B cell (primary cell): Measurements from ENCODE around the gene TRIP13. TPM values are rescaled to one million over a fixed set of nuclear protein-coding genes. Genes with fewer than 3 reads are reported as not detected.
A peak's percentile ranks its signal among the peaks of the same experiment; 100 is the strongest.
"Not testable (repeated sequence)": the region's sequence is repeated elsewhere in the genome, so short reads cannot be mapped to it uniquely, and the experiment has no call there.

Source experiments
- ATAC-seq: fragments of 200-7000 bp; cut with Tn5 transposase; one replicate; pipeline ENCODE4 v1.10.0; 2021; ENCODE audit warnings: low read depth, mild to moderate bottlenecking, moderate number of reproducible peaks, moderate library complexity
- CTCF ChIA-PET: fragments of 350-600 bp; sonication (Branson Sonifier 250); formaldehyde crosslinking; loops from one replicate; lab custom pipeline; 2021; ENCODE audit warnings: antibody characterized with exemption, inconsistent platforms; lab: Charles Lee
- POLR2A ChIA-PET: fragments of 350-600 bp; sonication (Branson Sonifier 250); formaldehyde crosslinking; loops from one replicate; lab custom pipeline; 2021; ENCODE audit warnings: antibody characterized with exemption; lab: Charles Lee
- DNase-seq: peaks from one replicate; pipeline ENCODE4 v3.0.0; 2013
- H2AFZ ChIP-seq: 2 replicates; pipeline ENCODE4 v1.6.1; 2012; ENCODE audit warnings: mild to moderate bottlenecking, low read depth, low read length; ENCODE audit not compliant: insufficient read depth, poor library complexity, severe bottlenecking
- H3K27ac ChIP-seq, 2 donors: 1 replicate in 1 of 2; 2 replicates in 1 of 2; pipeline ENCODE4 v1.5.1; 2012 to 2013; ENCODE audit warnings: low read length in 2 of 2, mild to moderate bottlenecking in 2 of 2, moderate library complexity in 1 of 2
- H3K27me3 ChIP-seq, 4 experiments: fragments of 200-600 bp in 1 of 4; sonication (generic) in 1 of 4; replicated peaks in 1 of 4; 1 replicate in 2 of 4; 2 replicates in 2 of 4; pipeline versions ENCODE4 v1.6.1 to v1.7.0; 2013 to 2016; ENCODE audit warnings: low read length in 3 of 4, mild to moderate bottlenecking in 2 of 4, mixed read lengths in 1 of 4, moderate library complexity in 1 of 4; ENCODE audit not compliant: insufficient read depth in 4 of 4, control insufficient read depth in 3 of 4; ENCODE audit errors: control extremely low read depth in 1 of 4
- H3K36me3 ChIP-seq, 2 experiments: replicated peaks in 1 of 2; 1 replicate in 1 of 2; 2 replicates in 1 of 2; pipeline versions ENCODE4 v1.6.1 to v1.7.1; 2013; ENCODE audit warnings: low read length in 1 of 2; ENCODE audit not compliant: insufficient read depth in 2 of 2, control insufficient read depth in 1 of 2; ENCODE audit errors: control extremely low read depth in 1 of 2, extremely low read depth in 1 of 2
- H3K4me1 ChIP-seq, 2 donors: fragments of 200-600 bp in 1 of 2; sonication (generic) in 1 of 2; 1 replicate in 1 of 2; 2 replicates in 1 of 2; pipeline versions ENCODE4 v1.5.1 to v1.6.1; 2013 to 2017; ENCODE audit warnings: low read length in 2 of 2; ENCODE audit not compliant: control insufficient read depth in 2 of 2, insufficient read depth in 2 of 2
- H3K4me2 ChIP-seq: replicated peaks from 2 replicates; pipeline ENCODE3; 2012; ENCODE audit warnings: mild to moderate bottlenecking, low read depth, low read length; ENCODE audit not compliant: poor library complexity, severe bottlenecking
- H3K4me3 ChIP-seq, 5 experiments: fragments of 200-600 bp in 1 of 5; sonication (generic) in 1 of 5; 1 replicate in 3 of 5; 2 replicates in 2 of 5; pipeline versions ENCODE4 v1.5.1 to v1.7.0; 2011 to 2016; ENCODE audit warnings: low read length in 4 of 5, mild to moderate bottlenecking in 4 of 5, low read depth in 2 of 5, control low read depth in 1 of 5, moderate library complexity in 1 of 5; ENCODE audit not compliant: insufficient read depth in 1 of 5; ENCODE audit errors: control extremely low read depth in 1 of 5, extremely low read depth in 1 of 5
- H3K79me2 ChIP-seq: fragments of 200-600 bp; sonication (generic); one replicate; pipeline ENCODE4 v1.6.0; 2016; ENCODE audit warnings: low read length; ENCODE audit not compliant: control insufficient read depth, insufficient read depth
- H3K9ac ChIP-seq: fragments of 200-600 bp; sonication (generic); 2 replicates; pipeline ENCODE4 v1.6.1; 2017; ENCODE audit warnings: mild to moderate bottlenecking, low read length, moderate library complexity
- H3K9me3 ChIP-seq, 3 donors: one replicate each; pipeline versions ENCODE4 v1.6.1 to v1.7.1; 2013; ENCODE audit warnings: low read length in 2 of 3; ENCODE audit not compliant: control insufficient read depth in 2 of 3, insufficient read depth in 1 of 3; ENCODE audit errors: control extremely low read depth in 1 of 3
- H4K20me1 ChIP-seq: 2 replicates; pipeline ENCODE4 v1.6.0; 2012; ENCODE audit warnings: mild to moderate bottlenecking, low read length; ENCODE audit not compliant: insufficient read depth, control insufficient read depth, poor library complexity, severe bottlenecking
- H3K27ac Mint-ChIP-seq: one replicate; pipeline ENCODE4 v1.8.0; 2021; ENCODE audit warnings: mixed read lengths
- H3K27me3 Mint-ChIP-seq: one replicate; pipeline ENCODE4 v1.8.0; 2021; ENCODE audit warnings: mixed read lengths
- H3K4me1 Mint-ChIP-seq: one replicate; pipeline ENCODE4 v1.8.0; 2021; ENCODE audit warnings: mixed read lengths
- H3K4me3 Mint-ChIP-seq: one replicate; pipeline ENCODE4 v1.8.0; 2021; ENCODE audit warnings: mixed read lengths
- H3K9me3 Mint-ChIP-seq: one replicate; pipeline ENCODE4 v1.8.0; 2022; ENCODE audit warnings: mixed read lengths; ENCODE audit not compliant: insufficient read depth
- EZH2 ChIP-seq: IDR thresholded peaks from 2 replicates; pipeline ENCODE4 v1.6.1; 2012; ENCODE audit warnings: borderline replicate concordance, low read depth, mild to moderate bottlenecking, moderate library complexity, low read length; ENCODE audit not compliant: insufficient read depth, poor library complexity, severe bottlenecking
- WGBS: methylation state at CpG from one replicate; pipeline ENCODE4 v1.1.5; 2013; ENCODE audit warnings: missing lambda C conversion rate; ENCODE audit not compliant: insufficient coverage; 5-methylcytosine and 5-hydroxymethylcytosine counted together
- intact Hi-C: fragments of 100-400 bp; cut with micrococcal nuclease; formaldehyde crosslinking; loops from one replicate; pipeline ENCODE4 v1.10.0; 2022
- polyA minus RNA-seq: library from RNA; depleted of rRNA, polyadenylated mRNA; stranded (reverse); fragments of >200 nt; gene quantifications from 2 replicates; pipeline ENCODE4 v1.2.3, GENCODE V29; 2012
- polyA plus RNA-seq: library from polyadenylated mRNA; depleted of rRNA; stranded (reverse); fragments of >200 nt; gene quantifications from 2 replicates; pipeline ENCODE4 v1.2.3, GENCODE V29; 2012
- total RNA-seq, 2 donors: library from RNA; stranded (reverse); fragments of 120-200 nt in 1 of 2; gene quantifications; 1 replicate in 1 of 2; 2 replicates in 1 of 2; pipeline versions ENCODE4 v1.2.3 to v1.2.4, GENCODE V29; 2013 to 2022
- TF ChIP-seq, protein P1 (sequence below): fragments of 200-600 bp; IDR thresholded peaks from one replicate; pipeline ENCODE4 v1.8.0; 2022; ENCODE audit warnings: antibody characterized with exemption, mild to moderate bottlenecking

The TRIP13 gene, protein sequence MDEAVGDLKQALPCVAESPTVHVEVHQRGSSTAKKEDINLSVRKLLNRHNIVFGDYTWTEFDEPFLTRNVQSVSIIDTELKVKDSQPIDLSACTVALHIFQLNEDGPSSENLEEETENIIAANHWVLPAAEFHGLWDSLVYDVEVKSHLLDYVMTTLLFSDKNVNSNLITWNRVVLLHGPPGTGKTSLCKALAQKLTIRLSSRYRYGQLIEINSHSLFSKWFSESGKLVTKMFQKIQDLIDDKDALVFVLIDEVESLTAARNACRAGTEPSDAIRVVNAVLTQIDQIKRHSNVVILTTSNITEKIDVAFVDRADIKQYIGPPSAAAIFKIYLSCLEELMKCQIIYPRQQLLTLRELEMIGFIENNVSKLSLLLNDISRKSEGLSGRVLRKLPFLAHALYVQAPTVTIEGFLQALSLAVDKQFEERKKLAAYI
- total RNA-seq, result 1.1 and 1.7 TPM in 2 replicates
- total RNA-seq (2013), result 1.7 TPM
- polyA plus RNA-seq, result 0.63 and 0.81 TPM in 2 replicates
- polyA minus RNA-seq, result 1.1 and 1.6 TPM in 2 replicates

DNA sequence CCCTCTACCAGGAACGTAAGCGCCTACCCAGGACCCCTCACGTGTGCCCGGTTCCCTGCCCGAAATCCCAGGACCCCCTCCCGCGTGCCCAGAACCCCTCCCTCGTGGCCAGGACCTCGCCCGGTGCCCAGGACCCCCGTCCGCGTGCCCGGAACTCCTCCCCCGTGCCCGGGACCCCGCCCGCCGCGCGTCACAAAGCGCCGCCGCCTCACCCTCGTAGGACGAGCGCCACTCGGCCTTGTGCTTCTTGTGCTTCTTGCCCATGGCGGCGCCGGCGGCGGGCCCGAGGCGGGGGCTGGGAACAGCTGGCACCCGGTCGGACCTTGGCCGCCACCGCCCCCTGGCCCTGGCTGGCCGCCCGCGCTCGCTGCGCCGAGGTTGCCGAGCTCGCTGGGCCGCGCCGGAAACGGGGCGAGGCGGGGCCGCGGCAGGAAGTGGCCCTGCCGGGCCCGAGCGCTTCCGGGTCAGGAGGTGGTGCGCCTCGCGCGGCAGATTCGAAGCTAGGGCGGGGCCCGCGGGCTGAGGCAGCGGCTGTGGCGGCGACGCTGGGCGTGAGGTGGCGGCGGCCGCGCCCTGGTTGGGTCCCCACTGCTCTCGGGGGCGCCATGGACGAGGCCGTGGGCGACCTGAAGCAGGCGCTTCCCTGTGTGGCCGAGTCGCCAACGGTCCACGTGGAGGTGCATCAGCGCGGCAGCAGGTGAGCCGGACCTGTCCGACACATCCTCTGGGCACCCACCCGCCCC lies at the start of gene TRIP13, which contains the start of gene BRD9:
Gene TRIP13 (plus strand): TSS at position 491 of the 743 bp plus-strand sequence. CDS start 115 bp downstream, at position 606.
Gene BRD9 (minus strand): TSS at position 408 of the 743 bp plus-strand sequence. CDS start 144 bp downstream, at position 264.
- peaks cover 13 to 19% of the 10 kb centered on the region in 2 donors for H3K4me1 ChIP-seq
- peak; percentile 88 for DNase-seq
- Mint-ChIP-seq H3K9me3 (no peaks in the 10 kb centered on the region), H3K4me3 (peak within 1 kb of the TSS; percentile 87), H3K27me3 (no peaks in the 10 kb centered on the region), H3K4me1 (peaks cover 16% of the 10 kb centered on the region), H3K27ac (peak within 1 kb of the TSS; percentile 89)
- TF ChIP-seq, protein P1, sequence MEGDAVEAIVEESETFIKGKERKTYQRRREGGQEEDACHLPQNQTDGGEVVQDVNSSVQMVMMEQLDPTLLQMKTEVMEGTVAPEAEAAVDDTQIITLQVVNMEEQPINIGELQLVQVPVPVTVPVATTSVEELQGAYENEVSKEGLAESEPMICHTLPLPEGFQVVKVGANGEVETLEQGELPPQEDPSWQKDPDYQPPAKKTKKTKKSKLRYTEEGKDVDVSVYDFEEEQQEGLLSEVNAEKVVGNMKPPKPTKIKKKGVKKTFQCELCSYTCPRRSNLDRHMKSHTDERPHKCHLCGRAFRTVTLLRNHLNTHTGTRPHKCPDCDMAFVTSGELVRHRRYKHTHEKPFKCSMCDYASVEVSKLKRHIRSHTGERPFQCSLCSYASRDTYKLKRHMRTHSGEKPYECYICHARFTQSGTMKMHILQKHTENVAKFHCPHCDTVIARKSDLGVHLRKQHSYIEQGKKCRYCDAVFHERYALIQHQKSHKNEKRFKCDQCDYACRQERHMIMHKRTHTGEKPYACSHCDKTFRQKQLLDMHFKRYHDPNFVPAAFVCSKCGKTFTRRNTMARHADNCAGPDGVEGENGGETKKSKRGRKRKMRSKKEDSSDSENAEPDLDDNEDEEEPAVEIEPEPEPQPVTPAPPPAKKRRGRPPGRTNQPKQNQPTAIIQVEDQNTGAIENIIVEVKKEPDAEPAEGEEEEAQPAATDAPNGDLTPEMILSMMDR, result no peak
- TF ChIP-seq EZH2, result no peak
- H3K4me2 ChIP-seq, result peak within 1 kb of the TSS; percentile 85
- peak within 1 kb of the TSS; percentile 55 to 90 (median 85) for H3K4me3 ChIP-seq
- peak within 1 kb of the TSS; percentile 88 for H2AFZ ChIP-seq
- ChIA-PET CTCF (interaction anchor here (0.7 to 2.4 kb wide), 4 partner anchors 11 to 701 kb away, joined by 3 to 11 read pairs (median 4); partner anchors contain the start of gene AHRR), POLR2A (no interaction called here)
- H3K9me3 ChIP-seq, result no peaks in the 10 kb centered on the region
- no peaks in the 10 kb centered on the region for H3K27me3 ChIP-seq
- H3K27ac ChIP-seq, result peak within 1 kb of the TSS; percentile 54 to 84
- H3K36me3 ChIP-seq, result peaks cover 1 to 36% of the 10 kb centered on the region in 2 experiments
- H3K9ac ChIP-seq, result peak within 1 kb of the TSS; percentile 89
- WGBS, result under 1% methylated on average over 91 of the region's 91 CpGs
- H3K79me2 ChIP-seq, result peaks cover 36% of the 10 kb centered on the region
- intact Hi-C loops, result loop anchor here (5.0 kb wide), 1 partner anchor 910 kb away; the partner anchor contains the start of gene NDUFS6
- peaks cover 15% of the 10 kb centered on the region for H4K20me1 ChIP-seq
- peak; percentile 93 for ATAC-seq

DNA sequence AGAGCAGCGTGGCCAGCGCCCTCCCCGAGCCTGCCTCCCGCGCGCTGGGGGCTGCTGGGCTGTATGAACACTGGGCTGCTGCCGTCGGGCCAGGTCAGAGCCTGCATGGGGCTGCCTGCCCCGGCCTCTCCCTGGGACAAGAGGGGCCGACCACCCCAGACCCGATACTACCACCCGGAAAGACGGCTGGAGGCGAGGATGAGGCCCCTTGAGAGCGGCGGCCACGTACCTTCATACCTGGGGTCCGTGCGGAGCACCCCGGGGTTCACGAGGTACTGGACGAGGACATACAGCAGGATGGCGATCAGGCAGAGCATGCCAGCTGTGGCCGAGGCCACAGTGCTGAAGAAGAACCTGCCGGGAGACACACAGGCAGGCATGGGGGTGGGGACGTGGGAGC lies 49.3 kb upstream of the TRIP13 start:
- H3K9me3 Mint-ChIP-seq, H3K4me1 ChIP-seq, H3K4me1 Mint-ChIP-seq, H3K4me3 ChIP-seq, H2AFZ ChIP-seq, H3K27ac ChIP-seq, POLR2A ChIA-PET, H3K4me2 ChIP-seq, ATAC-seq, H3K27ac Mint-ChIP-seq, H3K9me3 ChIP-seq, H3K9ac ChIP-seq, H3K36me3 ChIP-seq, CTCF ChIA-PET, H3K4me3 Mint-ChIP-seq, H3K27me3 Mint-ChIP-seq, H4K20me1 ChIP-seq, DNase-seq, H3K79me2 ChIP-seq, H3K27me3 ChIP-seq: not testable (repeated sequence)
- intact Hi-C loops, result loop anchor here (5.0 kb wide), 1 partner anchor 81 kb away; no protein-coding TSS in a partner anchor
- no CpG with 5 or more reads among the region's 26 CpGs for WGBS

DNA sequence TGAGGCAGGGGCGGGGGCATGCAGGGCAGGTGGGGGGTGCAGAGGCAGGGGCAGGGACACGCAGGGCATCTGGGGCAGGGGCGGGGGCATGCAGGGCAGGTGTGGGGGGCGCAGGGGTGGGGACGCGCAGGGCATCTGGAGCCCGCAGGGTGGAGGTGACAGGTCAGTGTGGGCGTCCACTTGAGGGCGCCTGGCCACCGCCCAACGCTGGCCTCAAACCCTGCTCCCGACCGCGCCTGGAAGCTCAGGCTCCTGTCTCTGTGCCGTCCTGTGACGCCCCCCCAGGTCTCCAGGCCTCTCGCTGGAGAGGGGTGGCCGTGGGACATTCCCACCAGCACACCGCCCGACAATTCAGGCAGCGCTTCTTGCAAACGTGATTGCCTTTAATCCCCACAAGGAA lies 48.8 kb upstream of the TRIP13 start:
- H3K27me3 Mint-ChIP-seq, ATAC-seq, H3K9me3 ChIP-seq, H3K27ac ChIP-seq, H3K36me3 ChIP-seq, H3K4me1 Mint-ChIP-seq, H3K4me2 ChIP-seq, H3K27me3 ChIP-seq, H4K20me1 ChIP-seq, H3K4me1 ChIP-seq, CTCF ChIA-PET, H3K9ac ChIP-seq, POLR2A ChIA-PET, H2AFZ ChIP-seq, H3K9me3 Mint-ChIP-seq, H3K27ac Mint-ChIP-seq, H3K4me3 ChIP-seq, H3K4me3 Mint-ChIP-seq, H3K79me2 ChIP-seq, DNase-seq: not testable (repeated sequence)
- 77% methylated on average over 16 of the region's 22 CpGs for WGBS
- intact Hi-C loops, result loop anchor here (5.0 kb wide), 1 partner anchor 82 kb away; no protein-coding TSS in a partner anchor
